ENCODE results near the gene TF. TPM values are rescaled to one million over a fixed set of nuclear protein-coding genes. Genes with fewer than 3 reads are reported as not detected.

The TF gene
- total RNA-seq, 1 experiment from 2014 or later = 0.09 TPM

DNA sequence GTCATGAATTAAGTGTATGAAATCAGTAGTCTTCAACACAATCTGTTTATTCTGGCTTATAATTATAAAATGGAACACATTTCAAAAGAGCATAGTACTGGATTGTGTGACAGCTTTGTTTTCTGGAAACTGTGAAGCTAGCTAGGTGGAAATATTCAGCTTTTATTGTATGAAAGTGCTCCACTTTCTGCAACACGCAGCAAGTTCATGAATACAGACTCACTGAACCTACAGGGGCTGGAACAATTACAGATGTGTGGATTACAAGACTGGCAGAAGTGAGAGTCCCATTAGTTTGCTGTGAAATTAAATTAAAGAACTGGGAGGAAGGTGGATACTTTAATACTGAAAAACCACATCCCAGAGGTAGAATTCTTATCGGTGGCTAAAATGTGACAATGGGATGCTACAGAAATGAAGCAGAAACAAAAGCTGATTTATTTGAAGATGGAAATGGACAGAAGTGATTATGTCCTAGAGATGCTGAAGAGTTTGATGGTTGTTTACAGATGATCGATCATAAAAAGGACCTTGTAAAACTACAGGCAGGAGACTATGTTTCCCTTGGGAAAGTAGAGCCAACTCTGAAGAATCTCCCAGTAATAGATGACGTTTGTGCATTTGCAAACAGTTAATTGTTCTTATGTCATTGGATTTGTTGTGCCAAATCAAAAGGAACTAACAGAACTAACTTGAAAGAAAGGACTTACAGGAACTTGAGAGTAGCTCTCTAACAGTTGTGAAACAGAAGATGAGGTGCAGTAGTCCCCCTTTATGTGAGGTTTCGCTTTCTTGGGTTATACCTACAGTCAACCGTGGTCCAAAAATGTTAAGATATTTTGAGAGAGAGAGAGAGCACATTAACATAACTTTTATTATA lies 15.7 kb downstream of the TF start:
- no peak overlapping the region for H2BK120ac ChIP-seq (ENCODE audit: low read depth, low read length, poor library complexity, severe bottlenecking)
- H3K14ac ChIP-seq (ENCODE audit: insufficient read depth, low read length) = no peak overlapping the region
- no peaks in the 10 kb centered on the region for H3K9me3 ChIP-seq (ENCODE audit: control insufficient read depth, low read depth, low read length)
- H3K56ac ChIP-seq (ENCODE audit: insufficient read length, low read depth, low read length) = no peak overlapping the region
- H3K4me1 Mint-ChIP-seq = peaks cover 25 to 26% of the 10 kb centered on the region in 2 experiments
- H3K27me3 Mint-ChIP-seq (ENCODE audit: low read depth) = peaks cover 17% of the 10 kb centered on the region
- no peak overlapping the region for H3K4ac ChIP-seq (ENCODE audit: low read depth, low read length)
- H3K27ac ChIP-seq (ENCODE audit: insufficient read length, low read depth, low read length) = no peak overlapping the region
- no peaks in the 10 kb centered on the region for H3K36me3 Mint-ChIP-seq (ENCODE audit: insufficient read depth in 1 of 3, low read depth in 3 of 3)
- no peak overlapping the region for H2BK20ac ChIP-seq (ENCODE audit: low read depth, low read length, poor library complexity, severe bottlenecking)
- H2AFZ ChIP-seq (ENCODE audit: low read length) = no peak overlapping the region
- H3K9me3 Mint-ChIP-seq = no peaks in the 10 kb centered on the region
- H2BK12ac ChIP-seq (ENCODE audit: insufficient read length, low read depth, low read length) = no peak overlapping the region
- no peak overlapping the region for H3K18ac ChIP-seq (ENCODE audit: insufficient read length, low read depth, low read length)
- no peak overlapping the region for H4K5ac ChIP-seq (ENCODE audit: insufficient read length, low read depth, low read length)
- H3K27me3 ChIP-seq (ENCODE audit: insufficient read depth, low read length) = no peaks in the 10 kb centered on the region
- H4K91ac ChIP-seq (ENCODE audit: insufficient read length, low read depth, low read length) = no peak overlapping the region
- no peaks in the 10 kb centered on the region for H3K4me1 ChIP-seq (ENCODE audit: insufficient read depth, low read length)
- no peak overlapping the region for H3K4me3 Mint-ChIP-seq
- H4K8ac ChIP-seq (replicated peaks; ENCODE audit: insufficient read length, low read depth, low read length) = no peak overlapping the region
- no peak overlapping the region for H2BK15ac ChIP-seq (ENCODE audit: low read depth, low read length)
- no peak overlapping the region for H3K27ac Mint-ChIP-seq
- H3T11ph ChIP-seq (ENCODE audit: low read length) = no peak overlapping the region
- no CpG with 5 or more reads among the region's 6 CpGs for WGBS (ENCODE audit: extremely low coverage, insufficient read length, low lambda C conversion rate)
- H3K9ac ChIP-seq (ENCODE audit: extremely low read depth, insufficient read length, low read length) = no peak overlapping the region
- no peak overlapping the region for H2AK5ac ChIP-seq (ENCODE audit: insufficient read length, low read length)
- no peaks in the 10 kb centered on the region for H3K23me2 ChIP-seq (ENCODE audit: insufficient read length, low read depth, low read length, poor library complexity, severe bottlenecking)
- no peak overlapping the region for H3K4me2 ChIP-seq (ENCODE audit: insufficient read depth, insufficient read length, low read length)
- H3K79me1 ChIP-seq (ENCODE audit: insufficient read depth, low read depth, low read length, poor library complexity, severe bottlenecking) = no peaks in the 10 kb centered on the region
- H2BK5ac ChIP-seq (ENCODE audit: insufficient read length, low read length) = no peak overlapping the region
- DNase-seq = no peak
- no peak overlapping the region for H3K23ac ChIP-seq (ENCODE audit: insufficient read length, low read depth, low read length)
- no peaks in the 10 kb centered on the region for H4K20me1 ChIP-seq (ENCODE audit: control insufficient read depth, insufficient read depth, insufficient read length)
- H3K79me2 ChIP-seq (ENCODE audit: insufficient read depth, low read length) = no peaks in the 10 kb centered on the region
- TF ChIP-seq, protein P1, sequence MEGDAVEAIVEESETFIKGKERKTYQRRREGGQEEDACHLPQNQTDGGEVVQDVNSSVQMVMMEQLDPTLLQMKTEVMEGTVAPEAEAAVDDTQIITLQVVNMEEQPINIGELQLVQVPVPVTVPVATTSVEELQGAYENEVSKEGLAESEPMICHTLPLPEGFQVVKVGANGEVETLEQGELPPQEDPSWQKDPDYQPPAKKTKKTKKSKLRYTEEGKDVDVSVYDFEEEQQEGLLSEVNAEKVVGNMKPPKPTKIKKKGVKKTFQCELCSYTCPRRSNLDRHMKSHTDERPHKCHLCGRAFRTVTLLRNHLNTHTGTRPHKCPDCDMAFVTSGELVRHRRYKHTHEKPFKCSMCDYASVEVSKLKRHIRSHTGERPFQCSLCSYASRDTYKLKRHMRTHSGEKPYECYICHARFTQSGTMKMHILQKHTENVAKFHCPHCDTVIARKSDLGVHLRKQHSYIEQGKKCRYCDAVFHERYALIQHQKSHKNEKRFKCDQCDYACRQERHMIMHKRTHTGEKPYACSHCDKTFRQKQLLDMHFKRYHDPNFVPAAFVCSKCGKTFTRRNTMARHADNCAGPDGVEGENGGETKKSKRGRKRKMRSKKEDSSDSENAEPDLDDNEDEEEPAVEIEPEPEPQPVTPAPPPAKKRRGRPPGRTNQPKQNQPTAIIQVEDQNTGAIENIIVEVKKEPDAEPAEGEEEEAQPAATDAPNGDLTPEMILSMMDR (conservative IDR thresholded peaks at IDR 0.05) = no peak

Data from H9 (cell line).